GM21723 (cell line): ENCODE measurements around the gene GUCY1B1.

Experiments
- ATAC-seq: cut with Tn5 transposase; IDR thresholded peaks from one replicate; pipeline ENCODE4 v1.9.1; 2021; ENCODE audit warnings: mild to moderate bottlenecking, moderate library complexity; ENCODE audit not compliant: unreplicated experiment

GUCY1B1 gene

DNA sequence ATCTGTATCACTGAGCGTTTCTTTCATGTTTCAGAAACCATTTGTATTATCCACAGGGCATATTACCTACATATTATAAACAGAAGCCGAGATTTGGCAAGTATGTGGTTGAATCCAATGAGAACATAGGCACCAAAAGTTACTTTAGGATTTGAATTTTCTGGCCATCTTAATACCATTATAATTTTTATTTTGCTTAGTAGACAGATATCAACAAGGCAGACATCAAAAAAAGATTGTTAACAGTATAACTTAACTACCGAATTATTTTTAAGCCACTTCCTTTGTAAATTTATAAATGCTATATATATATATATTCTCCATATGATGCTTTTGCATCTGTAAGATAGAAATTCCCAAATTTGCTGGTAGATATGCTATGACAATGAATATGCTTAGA is 2.2 kb downstream of the GUCY1B1 start:
- ATAC-seq, result no peak

DNA sequence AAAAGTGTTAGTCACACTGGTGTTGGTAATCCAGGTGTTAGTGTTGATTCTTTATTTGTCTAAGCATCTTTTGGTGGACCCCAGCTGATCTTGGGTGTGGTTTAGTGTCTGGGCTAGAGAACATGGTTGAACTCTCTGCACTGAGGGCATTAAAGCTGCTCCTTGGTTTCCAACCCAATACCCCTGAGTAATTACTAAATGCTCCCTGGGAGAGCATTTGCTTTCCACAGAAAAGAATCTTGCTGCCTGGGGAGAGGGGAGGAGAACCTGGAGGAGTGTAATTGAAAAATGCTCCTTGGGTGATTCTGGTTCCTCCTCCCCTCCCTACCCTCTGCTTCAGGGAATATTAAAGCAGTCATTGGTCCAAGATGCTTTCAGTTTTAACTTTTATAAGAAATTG is 3.1 kb downstream of the GUCY1B1 start:
- ATAC-seq, result no peak

DNA sequence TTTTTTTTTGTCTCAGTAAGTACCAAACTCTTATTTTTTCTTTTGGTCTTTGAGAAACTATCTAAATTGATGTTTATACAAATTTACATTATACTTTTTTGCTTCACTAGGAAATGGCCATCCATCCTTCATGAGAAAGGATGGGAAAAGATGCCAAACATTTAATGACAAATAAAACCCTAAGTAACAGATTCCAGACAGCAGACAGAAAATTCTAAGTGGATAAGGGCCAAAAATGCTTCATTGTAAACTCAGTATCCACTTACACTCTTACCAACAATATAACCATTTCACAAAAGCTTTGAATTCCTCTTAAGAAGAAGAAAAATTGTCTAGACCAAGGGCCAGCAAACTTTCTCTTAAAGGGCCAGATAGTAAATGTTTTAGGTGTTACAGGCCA is 3.5 kb downstream of the GUCY1B1 start:
- no peak for ATAC-seq

DNA sequence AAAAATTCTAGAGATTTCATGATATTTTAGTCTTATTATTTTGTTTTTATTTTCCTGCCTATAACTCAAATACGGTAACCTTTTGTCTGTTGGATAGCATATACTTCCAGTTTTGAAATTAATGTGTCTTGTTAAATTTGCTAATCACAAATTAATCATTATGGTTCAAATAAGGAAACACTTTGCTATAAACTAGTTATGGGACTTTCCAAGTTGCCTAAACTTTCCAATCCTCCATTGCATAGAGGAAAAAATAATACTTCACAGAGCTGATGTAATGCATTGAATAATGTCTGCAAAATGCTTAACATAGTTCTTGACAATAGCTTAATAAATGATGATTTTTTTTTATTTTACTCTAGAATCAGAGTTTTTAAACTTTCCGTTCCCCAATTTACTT is 4.7 kb downstream of the GUCY1B1 start:
- ATAC-seq, result no peak

DNA sequence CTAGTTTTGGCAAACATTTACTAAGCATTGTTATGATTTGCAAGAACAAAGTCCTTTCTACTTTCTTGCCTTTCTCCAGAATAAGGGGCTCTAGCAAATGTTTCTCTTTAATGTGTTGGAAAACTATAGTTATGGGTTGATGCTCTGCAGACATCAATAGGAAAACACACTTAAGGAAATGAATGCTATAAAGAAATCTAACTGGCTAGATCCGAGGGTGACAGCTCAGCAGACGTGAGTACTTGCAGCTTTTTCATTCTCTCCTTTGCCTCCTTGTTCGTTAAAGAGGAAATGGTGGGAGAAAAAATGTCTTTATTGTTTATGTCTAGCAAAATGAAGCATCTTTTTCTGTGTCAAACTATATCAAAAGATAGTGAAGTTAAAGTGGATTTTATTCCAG is 6.3 kb downstream of the GUCY1B1 start:
- ATAC-seq, result no peak

DNA sequence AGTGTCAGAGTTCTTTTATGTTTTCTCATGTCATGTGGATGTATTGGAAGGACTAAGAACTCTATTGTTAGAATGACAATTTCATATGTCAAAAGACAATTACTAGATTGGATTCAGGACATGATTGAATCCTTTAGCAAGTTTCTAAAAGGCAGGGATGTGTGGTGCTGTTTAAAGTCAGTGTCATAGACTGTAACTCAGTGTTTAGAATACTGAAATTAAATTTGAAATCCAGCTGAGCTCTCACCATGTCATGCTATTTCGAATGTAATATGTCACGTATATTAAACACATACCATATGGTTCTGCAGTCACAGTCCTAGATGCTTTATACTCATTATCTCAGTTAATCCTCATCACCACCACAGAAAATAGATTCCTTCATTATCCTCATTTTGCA is 7.8 kb downstream of the GUCY1B1 start:
- ATAC-seq, result no peak

DNA sequence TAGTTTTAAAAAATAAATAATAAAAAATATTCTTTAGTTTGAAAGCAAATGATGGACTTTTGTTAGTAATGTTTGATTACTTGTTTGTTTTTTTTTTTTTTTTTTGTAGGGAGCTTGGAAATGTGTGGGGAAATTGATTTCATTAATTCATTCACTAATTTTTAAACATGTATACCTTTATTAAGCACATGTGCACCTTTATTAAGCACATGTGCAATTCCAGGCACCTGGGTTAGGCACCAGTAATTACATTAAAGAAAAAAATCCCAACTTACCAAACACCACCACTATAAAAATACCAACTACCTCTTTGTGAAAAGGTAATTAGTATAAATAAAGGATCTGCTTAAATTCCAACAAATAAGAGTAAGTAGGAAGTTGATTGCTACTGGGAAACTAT is 9.5 kb downstream of the GUCY1B1 start:
- ATAC-seq, result no peak

DNA sequence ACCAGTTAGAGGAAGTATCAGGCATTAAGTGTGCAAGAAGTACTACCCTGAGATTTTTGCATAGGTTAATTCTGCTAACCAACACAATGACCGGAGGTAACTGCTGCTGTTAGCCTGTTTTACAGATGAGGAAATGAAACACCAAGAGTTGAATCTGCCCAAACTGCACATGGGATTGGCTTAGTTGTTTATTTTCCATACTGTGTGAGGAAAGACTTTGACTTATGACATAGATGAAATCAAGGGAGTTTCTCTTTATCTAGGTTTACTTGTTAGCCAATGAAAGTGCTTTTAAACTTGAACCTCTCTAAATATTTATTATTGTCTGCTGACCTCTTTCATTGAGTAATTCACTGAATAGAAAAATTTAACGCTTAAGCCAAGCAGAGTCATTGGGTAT is 10.3 kb downstream of the GUCY1B1 start:
- ATAC-seq, result no peak

DNA sequence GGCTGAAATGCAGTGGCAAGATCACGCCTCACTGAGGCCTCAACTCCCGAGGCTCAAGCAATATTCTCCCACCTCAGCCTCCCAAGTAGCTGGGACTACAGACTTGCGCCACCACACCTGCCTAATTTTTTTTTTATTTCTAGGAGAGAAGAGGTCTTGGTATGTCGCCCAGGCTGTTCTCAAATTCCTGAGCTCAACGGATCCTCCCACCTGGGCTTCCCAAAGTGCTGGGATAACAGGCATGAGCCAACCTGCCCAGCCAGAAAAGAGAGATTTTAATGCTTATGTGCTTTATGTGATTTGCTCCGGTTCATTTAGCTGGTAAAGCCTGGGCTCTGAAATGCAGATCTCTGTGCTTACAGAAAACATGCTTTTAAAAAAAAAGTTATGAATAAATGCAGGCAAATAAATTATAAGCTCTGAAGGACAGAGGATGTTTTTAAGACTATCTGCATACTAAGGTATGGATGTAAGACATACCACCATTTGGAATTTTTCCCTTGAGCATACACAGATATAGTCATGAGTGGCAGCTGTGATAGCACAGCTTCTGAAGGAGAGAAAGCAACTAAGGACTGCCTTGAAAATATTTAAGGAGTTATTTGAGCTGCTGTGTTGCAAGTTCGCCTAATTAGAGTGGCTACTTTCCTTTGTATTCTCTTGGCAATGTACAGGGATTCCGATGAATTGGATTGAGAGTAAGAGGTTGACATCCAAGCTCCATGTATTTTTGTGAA is 13.8 kb downstream of the GUCY1B1 start:
- no peak for ATAC-seq

DNA sequence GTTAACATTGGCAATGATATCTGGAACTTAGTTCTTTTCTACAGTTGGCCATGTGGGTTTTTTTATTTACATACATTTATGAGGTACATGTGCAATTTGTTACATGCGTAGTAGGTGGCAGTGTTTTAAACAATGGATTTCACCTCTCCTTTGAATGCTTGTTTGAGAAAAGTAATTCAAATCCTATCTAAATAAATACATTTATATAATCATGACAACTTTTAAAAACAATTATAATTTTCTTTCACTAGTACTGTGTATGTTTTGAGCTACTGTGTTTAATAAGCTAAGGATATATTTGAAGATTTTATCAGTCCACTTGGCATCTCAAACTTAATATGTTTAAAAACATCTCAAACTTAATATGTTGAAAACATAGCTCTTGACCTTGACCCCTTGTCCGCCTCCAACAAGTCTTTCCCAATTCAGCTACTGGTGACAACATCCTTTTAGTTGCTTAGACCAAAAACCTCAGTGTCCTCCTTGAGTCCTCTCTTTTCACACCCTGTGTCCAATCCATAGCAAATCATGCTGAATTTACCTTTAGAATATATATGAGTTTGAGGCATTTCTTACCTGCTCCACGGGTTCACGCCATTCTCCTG is 14.5 kb downstream of the GUCY1B1 start:
- ATAC-seq, result no peak

DNA sequence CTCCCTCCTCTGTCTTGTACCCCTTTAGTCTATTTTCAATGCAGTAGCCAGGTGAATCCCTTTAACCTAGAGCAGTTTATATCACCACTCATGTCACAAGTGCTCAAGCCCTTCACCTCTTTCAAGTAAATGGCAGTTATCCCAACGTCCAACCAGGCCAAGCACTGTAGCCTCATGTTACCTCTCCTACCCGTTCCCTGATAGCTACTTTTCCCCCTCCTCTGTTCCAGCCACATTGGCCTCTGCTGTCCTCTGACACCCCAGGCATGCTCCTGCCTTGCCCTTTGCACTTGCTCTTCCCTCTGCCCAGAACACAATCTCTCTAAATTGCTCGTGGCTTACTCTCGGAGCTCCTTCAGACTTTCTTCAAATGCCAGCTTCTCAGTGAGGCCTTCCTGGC is 15.2 kb downstream of the GUCY1B1 start:
- ATAC-seq, result no peak

DNA sequence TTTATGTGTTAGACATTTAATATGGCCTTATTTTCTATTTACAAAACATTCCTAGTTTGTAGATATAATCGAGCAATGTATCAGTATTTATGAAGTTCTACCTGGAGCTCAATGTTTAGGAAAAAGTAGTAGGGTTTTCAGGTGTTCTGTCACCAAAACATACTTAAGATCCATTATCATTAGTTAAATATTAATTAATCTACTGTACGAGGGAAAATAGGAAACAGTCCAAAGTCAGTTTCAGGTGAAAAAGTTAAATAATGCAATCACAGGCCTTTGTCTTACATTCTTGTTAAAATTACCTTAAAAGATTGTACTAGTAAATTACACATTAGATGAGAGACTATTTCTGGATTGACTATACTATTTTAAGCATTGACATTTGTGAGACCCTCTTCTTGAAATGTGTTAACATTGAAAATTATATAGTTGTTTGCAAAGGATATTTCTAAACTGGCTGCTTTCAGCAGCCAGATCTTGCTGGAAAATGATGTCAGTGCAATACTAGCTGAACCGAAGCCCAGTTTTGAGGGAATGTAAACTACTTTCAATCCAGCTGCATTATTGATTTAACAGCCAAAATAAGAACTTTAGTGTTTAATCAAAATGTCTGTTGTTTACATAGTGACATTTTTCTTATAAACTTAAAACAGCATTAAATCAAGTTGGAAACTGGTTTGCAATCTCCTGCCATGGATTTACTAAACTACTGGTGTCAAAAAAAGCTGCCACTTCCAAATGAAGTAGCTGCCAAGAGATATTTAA is 19.3 kb downstream of the GUCY1B1 start:
- no peak for ATAC-seq

DNA sequence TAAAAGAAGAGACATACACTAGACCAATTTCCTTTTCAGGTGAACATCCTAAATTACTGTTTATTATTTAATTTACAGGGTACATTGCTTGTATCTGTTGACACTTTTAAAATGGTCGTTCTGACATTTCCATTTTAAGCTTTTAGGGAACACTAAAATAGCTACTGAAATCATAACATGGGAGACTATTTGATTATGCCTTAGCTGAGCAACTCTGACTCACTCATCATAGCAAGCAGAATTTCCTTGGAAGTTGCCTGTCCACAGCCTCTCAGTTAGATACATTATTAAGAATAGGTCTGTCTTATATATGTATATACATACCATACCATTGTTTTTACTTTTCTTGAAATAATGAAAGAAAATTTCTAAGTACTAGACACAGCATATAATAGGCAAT is 22.0 kb downstream of the GUCY1B1 start:
- ATAC-seq, result no peak

DNA sequence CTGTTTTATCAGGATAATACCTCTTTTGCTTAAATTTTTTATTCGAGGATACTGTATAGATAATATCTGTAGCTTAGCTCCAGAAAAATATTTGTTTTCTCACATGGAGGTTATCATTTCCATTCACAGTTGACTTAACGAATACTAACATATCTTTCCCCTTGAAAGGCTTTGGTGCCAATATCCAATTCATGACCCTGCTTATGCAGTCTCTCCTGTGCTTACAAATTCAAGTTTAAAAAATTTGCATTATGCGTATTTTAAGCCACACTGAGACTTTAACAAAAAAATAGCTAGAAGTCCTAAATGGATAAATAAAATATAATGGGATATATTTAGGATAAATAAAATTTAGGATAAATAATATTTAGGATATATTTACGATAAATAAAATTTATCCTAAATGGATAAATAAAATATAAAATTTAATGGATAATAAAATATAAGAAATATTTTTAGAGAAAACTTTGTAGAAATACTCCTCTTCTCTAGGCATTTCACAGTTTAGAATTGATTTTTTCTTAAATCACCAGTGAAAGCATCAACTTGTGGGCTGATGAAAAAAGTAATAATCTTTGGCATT is 22.5 kb downstream of the GUCY1B1 start:
- no peak for ATAC-seq

DNA sequence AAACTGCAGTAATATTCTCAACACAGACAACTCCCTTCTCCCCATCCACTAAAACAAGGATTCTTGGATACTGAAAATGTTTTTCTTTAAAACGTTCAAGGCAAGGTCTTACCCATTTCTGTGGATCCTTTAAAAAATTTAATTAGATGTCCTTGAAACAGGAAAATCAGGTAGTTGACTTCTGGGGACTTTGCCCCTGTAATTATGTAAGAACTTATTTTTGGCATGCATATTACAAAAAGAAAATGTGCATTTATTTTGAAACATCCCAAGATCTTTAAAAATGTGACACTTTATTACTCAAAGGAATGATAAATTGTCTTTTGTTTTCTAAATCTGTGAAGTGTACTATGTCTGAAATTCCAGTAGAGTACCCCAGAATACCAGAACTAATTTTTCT is 25.8 kb downstream of the GUCY1B1 start:
- ATAC-seq, result no peak

DNA sequence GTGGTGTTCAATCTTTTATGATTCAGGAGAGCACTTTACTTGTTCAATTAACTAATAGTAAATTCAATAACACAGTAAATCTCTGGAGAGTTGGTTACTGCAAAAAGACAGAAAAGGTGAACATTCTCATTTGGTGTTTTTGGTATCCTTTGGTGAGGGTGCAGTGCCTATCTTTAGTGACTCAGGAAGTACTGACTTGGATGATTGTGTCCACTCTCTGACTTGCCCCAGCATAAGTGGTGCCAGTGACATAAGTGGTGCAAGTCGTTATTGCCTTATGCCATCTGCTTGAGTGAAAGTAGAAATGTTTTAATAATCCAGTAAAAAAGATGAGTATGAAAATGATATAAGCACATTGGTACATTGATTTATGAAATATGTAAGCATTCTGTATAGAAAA is 27.0 kb downstream of the GUCY1B1 start:
- ATAC-seq, result no peak

DNA sequence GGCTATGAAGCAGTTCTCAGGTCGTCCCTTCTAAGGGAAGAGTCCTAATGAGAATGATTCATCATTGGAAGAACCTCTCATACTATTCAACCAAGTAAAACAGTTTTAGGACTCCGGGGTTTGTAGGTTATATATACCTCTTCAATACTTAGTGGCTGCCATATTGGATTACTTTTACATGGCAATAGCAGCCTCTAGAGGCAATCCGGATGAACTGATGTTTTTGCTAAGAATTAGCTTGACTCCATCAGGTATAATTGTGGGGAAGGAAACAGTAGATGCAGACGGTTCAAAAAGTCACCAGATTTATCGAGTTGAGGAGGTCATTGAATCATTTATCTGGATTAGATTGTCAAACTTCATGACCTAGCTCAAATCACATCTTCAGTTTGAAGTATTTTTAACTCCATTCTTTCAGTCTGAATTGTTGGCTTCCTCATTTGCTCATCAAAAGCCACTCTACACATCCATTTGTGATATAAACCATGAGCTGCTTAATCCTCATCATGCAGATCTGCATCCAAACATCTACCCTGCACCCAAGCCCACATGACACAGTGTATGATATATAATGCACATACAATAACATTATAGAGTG is 28.4 kb downstream of the GUCY1B1 start:
- peak; percentile 96 for ATAC-seq

DNA sequence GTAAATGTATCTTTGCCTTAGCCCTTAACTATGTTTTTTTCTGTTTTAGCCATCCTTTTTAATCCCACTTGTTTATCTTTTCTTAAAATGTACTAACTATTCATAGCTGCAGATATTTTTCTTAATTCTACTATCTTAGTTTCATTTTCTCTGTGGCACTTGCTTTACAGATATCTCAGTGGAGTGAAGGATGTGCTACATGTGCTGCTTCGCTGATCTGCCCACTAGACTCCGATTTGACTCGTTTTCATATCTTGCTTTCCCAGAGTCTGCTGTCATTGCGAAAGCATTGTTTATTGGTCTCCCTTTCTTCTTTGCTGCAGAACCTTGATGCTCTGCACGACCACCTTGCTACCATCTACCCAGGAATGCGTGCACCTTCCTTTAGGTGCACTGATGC is 30.6 kb downstream of the GUCY1B1 start:
- no peak for ATAC-seq

DNA sequence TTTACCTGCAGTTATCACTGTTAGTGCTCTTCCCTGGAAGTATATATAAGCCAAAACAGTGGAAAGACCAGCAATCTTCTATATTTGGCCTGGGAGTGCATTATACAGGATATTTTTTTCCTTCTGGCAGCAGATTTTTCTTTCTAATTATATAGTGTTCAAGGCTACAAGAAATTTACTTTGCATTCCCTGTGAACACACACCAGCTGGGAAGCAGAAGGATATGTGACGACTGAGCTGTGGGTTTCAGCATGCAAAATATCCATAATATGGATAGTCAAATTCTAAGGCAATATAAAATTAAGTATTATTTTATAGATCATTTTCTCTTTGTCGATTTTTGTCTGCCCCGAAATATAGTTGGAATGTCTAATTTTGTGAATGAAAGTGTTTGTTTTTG is 31.2 kb downstream of the GUCY1B1 start:
- ATAC-seq, result no peak

DNA sequence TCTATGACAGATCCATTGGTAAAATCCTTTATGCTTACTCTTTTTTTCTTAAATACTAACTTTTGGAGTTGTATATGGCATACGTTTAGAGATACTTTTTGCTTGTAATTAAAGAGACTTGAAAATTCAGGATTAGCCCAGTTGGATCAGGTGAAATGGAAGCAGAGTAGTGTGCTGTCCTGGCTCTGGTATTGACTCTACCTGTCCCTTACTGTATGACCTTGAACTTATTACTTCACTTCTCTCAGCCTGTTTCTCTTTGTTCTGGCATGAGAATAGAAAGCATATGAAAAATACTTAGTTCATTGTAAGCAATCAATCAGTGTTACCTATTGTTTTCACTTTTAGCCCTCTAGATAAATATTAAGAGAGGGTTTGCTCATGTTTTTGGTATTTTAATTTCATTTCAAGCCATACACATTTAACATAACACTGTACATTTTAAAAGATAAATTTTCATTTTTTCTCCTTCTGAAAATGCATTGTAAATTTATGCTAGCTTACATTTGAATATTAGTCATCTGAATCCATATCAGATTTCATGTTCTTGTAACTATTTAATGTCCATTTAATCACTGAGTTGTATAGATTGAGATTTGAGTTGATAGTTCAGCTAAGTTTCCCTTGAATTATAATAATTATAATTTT is 35.9 kb downstream of the GUCY1B1 start:
- no peak for ATAC-seq

DNA sequence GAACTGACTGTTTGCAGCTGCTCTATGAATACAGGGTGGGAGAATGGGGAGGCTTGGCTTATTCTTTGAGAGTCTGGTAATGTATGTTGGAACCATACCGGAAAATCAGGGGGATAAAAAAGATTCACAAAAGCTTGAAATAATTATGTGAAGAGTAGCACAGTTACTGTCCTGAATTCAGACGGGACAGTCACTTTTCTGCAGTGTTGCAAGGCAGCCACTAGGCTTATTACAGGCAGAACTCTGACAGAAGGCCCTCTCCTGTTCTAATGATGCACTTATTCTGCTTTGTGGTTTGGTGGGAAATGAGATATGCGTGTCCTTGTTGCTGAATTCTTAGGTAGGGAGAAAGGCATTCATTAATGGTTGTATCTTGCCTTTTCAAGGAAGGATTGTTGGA is 37.2 kb downstream of the GUCY1B1 start:
- ATAC-seq, result no peak
